Peyer's patch (tissue), 4 donors: ENCODE data around the gene RANBP2.
"Not testable (repeated sequence)": the region's sequence is repeated elsewhere in the genome, so short reads cannot be mapped to it uniquely, and the experiment has no call there.

ENCODE experiments used
- POLR2A ChIP-seq, 2 donors: fragments of 450-650 bp; IDR thresholded peaks; one replicate each; pipeline ENCODE4 v1.5.1; 2017; ENCODE audit warnings: antibody characterized with exemption in 2 of 2, mild to moderate bottlenecking in 2 of 2, moderate library complexity in 2 of 2
- TF ChIP-seq, protein P1 (sequence below), 6 experiments: fragments of 450-650 bp in 4 of 6; fragments of 200-600 bp in 2 of 6; sonication (generic) in 1 of 6; IDR thresholded peaks; one replicate each; pipeline ENCODE4 v1.5.1; 2017 to 2019; ENCODE audit warnings: antibody characterized with exemption in 6 of 6, mild to moderate bottlenecking in 3 of 6, moderate library complexity in 1 of 6

DNA sequence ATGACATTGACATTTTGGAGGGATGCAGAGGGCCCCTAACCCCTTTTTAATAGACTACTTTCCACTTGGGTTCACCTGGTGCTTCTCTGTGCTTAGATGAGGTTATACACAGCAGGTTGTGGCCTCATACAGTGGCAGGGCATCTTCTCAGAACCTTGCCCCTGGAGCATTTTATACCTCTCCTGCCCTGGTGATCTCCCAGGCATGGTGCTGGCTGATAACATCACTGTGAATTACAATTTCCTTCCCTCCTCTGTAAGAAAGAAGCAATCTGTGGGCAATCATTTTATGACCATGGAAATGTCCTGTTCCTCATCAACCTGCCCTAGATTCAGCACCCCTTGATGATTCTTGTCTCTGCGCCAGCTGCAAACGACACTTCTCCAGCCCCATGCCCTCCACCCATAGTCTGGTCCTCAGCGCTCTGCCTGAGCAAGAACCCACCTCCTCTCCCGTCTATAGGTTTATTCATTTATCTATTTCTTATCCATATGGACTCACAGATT, 42.0 kb upstream of the RANBP2 start:
- TF ChIP-seq, protein P1, sequence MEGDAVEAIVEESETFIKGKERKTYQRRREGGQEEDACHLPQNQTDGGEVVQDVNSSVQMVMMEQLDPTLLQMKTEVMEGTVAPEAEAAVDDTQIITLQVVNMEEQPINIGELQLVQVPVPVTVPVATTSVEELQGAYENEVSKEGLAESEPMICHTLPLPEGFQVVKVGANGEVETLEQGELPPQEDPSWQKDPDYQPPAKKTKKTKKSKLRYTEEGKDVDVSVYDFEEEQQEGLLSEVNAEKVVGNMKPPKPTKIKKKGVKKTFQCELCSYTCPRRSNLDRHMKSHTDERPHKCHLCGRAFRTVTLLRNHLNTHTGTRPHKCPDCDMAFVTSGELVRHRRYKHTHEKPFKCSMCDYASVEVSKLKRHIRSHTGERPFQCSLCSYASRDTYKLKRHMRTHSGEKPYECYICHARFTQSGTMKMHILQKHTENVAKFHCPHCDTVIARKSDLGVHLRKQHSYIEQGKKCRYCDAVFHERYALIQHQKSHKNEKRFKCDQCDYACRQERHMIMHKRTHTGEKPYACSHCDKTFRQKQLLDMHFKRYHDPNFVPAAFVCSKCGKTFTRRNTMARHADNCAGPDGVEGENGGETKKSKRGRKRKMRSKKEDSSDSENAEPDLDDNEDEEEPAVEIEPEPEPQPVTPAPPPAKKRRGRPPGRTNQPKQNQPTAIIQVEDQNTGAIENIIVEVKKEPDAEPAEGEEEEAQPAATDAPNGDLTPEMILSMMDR (IDR thresholded peaks at IDR 0.05), result not testable (repeated sequence)
- TF ChIP-seq POLR2A (IDR thresholded peaks at IDR 0.05), result not testable (repeated sequence)
